HG02840 (cell line): ENCODE data around the gene ADRM1.

ENCODE experiments used
- ATAC-seq: cut with Tn5 transposase; IDR thresholded peaks from one replicate; pipeline ENCODE4 v1.9.1; 2021; ENCODE audit warnings: mild to moderate bottlenecking, moderate library complexity, moderate number of reproducible peaks; ENCODE audit not compliant: unreplicated experiment, low FRiP score

The ADRM1 gene

DNA sequence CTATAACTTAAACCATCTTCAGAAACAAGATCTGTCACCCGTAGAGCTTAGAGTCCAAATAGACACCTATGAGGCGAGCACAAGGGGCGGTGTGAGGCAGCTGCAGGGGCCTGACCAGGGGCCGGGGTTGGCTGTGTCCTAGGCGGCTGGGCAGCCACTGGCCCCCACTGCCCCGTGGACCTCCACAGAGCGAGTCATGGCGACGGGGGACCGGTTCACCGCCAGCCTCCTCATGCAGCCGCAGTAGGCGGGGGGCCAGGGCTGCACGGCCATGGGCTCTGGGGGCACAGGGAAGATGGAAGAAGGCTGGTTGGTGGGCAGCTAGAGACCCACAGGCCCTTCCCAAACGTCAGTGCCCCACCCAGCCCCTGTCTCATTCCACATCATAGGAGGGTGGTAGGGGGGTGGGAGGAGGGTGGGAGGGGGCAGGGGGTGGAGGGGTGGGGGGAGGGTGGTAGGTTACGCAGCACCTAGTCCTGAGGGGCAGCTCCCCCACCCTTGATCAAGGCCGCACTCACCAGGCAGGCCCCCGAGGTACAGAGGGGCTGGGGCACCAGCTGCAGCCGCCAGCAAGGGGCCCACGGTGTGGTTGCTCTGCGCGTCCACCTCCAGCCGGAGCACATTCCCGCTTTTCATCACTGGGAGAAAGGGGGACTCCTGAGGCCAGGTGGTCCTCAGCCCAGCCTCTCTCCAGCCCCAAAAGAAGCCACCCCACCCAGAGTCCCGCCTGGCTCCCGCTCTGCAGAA is 6.6 kb downstream of the ADRM1 start:
- no peak for ATAC-seq

DNA sequence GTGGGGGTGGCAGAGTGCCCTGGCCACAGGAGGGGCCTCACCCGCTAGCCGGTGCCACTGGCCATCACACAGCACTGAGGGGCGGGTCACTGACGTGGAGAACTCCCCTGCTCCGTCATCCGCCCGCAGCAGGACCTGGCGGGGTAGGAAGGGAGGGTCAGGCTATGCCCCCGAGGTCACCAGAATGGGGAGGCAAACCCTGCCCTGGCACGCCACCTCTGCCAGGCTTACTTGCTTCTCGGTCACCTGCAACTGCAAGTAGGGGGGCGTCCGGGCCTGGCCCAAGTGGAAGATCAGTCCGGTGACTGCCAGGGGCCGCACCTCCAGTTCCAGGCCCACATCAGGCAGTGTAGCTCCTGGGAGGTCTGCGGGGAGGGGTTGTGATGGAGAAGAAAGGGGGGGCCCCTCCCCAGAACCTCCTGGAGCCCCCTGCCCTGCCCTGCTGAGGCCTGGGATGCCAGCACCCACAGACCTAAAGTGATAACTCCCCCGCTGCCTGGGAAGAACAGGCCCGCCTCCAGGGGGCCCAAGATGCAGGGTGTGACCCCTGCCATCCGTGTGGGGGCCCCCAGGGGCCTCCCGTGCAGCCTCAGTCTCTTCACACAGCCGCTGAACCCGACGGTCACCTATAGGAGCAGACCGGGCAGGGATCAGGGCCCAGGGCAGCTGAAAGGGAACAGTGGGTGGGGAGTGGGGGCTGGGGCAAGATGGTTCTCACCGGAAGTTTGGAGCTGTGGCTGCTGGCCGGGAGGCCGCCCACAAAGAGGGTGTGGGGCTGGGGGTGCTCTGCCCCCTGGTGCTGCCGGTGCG is 7.4 kb downstream of the ADRM1 start:
- no peak for ATAC-seq

DNA sequence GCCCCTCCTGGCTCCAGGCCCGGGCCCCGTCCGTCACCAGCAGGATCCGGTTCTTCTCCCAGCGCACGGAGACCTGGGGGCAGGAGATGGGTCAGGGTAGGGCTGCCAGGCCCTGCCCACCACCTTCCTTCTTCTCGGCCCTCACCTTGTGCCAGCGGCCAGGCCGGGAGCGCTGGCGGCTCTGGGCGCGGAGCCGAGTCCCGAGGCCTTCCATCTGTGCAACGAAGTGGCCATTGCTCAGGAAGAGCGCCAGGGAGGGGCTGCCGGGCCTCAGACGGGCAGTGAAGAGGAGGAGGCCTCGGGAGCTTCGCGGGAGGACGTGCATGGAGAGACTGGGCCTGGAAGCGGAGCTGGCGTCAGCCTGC is 7.9 kb downstream of the ADRM1 start:
- ATAC-seq = no peak

DNA sequence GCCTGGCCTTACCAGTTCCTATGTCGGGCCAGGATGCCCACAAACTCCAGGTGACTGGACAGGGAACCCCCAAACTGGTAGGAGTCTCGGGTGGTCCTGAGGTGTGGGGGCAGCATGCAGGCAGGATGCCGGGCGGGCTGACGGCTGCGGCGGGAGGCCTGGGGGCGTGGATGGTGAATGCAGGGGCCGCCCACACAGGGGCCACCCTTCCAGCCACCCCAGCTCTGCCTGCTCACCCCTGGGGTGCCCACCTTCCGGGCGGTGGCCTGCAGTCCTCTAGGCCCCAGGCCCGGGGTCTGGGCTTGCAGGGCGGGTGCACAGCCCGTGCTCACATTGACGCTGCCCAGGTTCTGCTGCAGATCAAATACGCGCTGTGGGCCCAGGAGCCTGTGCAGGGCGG is 8.4 kb downstream of the ADRM1 start:
- no peak for ATAC-seq

DNA sequence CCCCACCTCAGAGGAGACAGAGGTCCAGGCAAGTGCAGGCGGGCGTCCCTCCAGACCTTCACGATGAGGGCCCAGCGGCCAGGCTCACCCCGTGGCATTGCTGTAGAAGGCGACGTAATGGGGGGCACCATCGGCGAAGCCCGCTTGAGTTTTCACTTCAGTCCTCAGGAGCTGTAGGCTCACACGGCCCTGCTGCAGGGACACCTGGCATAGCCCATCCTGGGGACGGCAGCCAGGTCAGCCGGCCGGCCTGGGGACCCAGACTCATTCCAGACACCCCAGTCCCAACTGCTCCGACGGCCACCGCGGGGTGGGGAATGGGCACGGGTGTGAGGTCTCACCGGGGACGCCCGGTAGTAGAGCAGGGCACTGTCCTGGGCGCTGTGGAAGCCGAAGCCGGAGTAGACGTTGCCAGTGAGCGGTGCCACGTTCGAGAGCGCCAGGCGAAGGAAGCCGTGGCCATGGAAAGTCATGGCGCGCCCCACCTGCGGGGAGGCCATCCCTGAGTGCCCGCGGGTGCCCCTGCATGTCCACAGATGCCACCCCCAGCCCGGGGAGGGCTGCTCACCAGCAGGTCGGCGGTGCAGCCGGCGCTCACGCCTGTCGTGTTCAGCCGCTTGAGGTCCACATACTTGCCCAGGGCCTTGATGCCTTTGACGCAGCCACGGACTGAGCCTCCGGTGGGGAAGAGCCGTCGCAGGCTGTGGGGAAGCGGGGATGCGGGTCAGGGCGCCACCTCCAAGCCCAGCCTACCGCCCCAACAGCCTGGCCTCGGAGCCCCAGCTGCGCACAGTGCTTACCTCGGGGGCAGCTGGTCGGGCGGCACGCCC is 9.2 kb downstream of the ADRM1 start:
- ATAC-seq = no peak

DNA sequence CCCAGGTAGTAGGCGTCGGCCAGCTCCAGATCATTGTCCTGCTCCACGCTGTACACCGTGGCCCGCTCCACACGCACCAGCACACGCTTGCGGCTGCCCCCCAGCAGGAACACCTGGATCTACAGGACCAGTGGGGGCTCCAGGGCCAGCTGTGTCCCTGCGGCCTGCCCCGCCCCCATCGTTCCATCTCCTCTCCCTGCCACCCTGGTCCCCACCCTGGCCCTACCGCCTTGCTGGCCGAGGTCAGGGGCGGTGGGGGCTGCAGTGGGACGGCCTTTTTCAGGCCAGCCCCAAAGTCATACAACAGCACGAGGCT is 9.8 kb downstream of the ADRM1 start:
- no peak for ATAC-seq

DNA sequence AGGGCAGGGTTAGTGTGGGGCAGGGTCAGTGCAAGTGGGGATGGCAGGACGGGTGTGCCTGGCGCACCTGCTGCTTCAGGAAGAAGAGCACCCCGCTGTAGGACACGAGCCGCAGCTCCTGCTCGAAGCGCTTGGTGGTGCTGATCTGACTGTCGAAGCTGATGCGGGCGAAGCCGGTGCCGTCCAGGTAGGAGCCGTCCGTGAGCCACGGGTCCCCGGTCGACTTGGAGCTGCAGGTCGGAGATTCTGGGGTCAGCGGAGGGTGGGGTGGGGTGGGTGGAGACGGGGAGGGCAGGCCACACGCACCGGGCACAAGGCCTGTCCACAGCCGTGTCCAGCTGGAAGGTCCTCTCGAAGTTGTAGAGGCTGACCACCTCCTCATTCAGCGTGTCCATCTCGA is 10.2 kb downstream of the ADRM1 start:
- ATAC-seq = no peak

DNA sequence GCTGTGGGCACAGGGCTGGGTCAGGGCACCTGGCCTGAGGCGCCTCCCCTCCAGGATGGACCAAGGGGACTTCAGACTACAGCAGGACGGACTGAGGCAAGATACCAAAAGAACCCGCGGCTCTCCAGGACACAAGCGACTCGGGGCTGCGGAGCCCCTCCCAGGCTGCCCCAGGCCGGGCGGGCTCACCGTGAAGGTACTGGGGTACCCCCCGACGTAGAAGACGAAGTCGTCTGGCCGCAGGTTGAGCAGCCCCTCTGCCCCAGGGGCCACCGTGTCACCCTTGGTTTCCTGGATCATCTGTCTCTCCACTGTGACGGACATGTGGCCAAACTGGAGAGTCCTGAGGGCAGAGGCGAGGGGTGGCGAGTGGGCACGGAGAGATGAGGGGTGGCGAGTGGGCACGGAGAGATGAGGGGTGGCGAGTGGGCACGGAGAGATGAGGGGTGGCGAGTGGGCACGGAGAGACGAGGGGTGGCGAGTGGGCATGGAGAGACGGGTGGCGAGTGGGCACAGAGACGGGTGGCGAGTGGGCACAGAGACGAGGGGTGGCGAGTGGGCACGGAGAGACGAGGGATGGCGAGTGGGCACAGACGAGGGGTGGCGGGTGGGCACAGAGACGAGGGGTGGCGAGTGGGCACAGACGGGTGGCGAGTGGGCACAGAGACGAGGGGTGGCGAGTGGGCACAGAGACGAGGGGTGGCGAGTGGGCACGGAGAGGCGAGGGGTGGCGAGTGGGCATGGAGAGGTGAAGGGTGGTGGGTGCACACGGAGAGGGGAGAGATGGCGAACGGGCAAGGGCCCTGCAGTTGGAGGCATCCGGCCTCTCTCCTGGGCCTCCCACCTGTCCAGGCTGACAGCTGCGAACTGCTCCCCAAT is 10.9 kb downstream of the ADRM1 start:
- ATAC-seq = no peak

DNA sequence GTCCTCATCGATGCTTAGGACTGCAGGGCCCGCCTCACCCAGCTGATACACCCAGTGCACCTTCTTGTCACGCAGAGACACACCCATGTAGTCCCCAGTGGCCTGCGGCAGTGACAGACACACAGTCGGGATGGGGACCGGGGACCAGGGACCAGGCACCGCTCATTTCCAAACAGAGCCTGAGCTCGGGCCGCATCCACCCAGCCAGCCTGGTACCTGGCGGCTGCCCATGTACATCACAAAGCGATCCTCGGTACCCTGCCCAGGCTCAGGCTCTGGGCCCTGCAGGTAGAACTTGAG is 11.5 kb downstream of the ADRM1 start:
- ATAC-seq = no peak

DNA sequence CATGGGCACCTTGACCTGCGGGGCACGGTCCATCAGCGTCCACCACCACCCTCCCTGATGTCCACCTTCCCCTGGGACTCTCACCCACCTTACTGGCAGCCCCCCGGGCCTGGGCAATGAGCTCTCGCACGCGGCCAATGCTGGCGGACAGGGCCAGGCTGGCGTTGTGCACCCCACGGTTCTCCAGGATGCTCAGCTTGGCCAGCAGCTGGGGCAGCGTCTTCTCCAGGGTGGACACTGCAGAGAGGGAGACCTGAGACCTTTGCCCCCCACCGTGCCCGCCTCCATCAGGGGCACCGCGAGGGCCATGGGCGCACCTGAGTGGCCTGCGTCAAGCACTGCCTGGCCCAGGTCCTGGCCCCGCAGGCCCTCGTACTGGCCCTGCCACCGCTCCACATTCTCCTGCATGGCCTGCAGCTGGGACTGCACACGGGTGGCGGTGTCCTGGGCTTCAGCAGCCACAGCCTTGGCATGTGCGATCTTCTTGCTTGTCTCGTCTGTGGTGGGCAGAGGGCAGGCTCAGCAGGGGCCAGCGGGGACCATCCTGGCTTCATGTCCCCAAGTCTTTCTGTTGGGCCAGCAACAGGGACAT is 12.0 kb downstream of the ADRM1 start:
- no peak for ATAC-seq

DNA sequence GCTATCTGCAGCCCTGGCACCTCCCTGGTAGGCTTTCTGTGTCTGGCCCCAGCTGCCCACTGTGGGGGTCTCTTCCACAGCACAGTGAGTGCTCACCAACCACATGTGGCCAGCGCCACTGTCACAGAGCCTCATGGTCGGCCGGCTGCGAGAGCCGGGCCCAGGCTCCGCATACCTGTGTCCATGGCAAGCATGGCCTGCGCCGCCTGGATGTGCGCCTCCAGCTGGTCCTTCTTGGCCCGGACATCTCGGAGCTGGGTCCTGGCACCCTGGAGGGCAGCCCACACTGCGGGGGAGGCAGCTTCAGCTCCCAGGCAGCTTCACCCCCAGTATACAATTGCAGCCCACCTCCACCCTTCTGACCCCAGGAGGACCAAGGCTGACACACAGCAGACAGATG is 13.0 kb downstream of the ADRM1 start:
- no peak for ATAC-seq

DNA sequence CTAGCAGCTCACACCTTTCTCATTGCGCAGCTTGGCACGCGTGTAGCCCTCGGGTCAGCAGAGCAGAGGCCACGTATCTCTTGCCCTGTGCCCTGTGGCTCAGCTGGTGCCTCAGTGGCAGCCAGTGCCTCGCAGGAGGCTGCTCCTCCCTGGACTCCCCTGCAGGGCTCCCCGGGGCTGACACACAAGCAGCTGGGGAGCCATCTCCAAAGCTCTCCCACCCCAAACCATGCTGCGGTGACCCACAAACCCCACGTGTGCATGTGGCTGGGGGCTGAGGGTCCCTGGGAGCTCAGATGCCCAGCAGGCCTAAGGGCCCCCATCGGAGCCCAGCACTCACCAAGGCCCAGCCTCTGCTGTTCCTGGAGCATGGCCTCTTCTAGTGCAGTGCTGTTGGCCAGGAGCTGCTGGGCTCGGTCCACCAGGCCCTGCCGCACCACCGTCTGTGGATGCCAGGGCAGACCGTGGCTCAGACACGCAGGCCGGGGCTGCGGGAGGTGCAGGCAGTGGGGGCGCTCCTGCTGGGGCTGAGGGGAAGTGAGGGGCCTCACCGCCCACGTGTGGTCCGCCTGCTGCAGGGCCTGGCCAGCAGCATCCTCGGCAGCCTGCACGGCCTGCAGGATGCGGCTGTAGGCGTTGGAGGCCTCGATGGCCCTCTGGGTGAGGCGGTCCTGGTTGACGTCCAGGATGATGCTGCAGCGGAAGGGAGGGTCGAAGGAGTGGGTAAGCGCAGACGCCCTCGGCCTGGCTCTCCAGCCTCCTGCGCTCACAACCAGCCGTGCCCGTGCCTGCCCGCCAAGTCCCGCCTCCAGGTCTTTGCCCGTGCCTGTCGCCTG is 13.8 kb downstream of the ADRM1 start:
- no peak for ATAC-seq

DNA sequence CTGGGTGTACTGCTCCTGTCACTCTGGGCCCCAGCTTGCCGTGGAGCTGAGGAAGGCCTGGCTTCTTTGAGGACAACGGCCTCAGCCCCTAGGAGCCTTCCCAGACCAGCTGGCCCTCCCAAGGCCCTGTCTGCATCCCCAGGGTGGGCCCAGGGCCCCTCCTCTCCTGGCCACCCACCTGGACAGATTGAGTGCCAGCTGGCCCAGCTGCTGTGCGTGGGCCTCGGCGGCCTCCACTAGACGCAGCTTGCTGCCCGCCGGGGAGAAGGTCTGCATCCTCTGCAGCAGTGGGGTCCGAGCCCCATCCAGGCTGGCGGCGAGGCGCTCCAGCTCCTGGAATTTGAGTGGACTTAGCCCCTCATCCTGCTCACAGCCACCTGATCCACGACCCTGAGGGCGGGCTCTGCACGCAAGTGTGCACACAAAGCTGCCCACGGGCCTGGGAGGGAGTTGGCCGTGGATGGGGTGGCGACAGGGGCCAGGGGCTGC is 14.4 kb downstream of the ADRM1 start:
- ATAC-seq = no peak

DNA sequence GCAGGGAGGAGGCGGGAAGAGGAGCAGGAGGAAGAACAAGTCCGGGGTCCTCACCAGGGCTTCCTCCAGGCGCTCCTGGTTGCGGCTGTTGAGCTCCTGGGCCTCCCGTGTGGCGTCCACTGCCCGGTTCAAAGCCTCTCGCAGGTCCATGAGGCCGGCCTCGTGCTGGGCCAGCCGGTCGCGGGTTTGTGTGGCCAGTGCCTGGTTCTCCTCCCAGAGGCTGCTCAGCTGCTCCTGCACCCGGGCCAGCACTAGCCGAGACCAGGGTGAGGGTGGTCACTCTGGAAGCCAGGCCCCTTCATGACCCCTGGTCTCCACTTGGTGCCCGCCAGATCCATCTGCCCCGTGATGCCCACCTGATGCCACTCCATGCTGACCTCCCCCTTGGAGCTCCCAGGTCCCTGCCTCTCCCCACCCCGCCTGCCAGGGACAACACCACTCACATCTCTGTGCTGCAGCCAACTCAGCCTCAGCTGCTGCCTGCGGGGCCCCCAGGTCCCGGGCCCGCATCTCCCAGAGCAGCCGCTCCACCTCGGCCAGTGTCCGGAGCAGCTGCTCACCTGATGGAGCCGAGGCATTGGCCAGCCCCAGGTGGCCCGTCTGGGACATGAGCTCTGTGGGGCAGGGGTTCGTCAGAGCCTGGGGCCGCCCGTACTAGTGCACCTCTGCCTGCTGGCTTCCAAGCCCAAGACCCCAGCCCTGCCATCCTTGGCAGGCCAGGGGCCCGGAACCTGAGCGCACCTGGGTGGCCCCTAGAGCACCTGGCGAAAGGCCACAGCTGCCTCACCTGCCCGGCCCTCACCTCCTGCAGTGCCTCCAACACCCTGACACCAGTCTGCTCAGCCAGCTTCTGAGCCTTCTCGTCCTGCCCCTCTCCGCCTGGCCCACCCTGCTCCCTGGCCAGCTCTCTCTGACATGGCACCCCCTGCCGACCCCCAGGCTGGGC is 15.9 kb downstream of the ADRM1 start:
- ATAC-seq = no peak

DNA sequence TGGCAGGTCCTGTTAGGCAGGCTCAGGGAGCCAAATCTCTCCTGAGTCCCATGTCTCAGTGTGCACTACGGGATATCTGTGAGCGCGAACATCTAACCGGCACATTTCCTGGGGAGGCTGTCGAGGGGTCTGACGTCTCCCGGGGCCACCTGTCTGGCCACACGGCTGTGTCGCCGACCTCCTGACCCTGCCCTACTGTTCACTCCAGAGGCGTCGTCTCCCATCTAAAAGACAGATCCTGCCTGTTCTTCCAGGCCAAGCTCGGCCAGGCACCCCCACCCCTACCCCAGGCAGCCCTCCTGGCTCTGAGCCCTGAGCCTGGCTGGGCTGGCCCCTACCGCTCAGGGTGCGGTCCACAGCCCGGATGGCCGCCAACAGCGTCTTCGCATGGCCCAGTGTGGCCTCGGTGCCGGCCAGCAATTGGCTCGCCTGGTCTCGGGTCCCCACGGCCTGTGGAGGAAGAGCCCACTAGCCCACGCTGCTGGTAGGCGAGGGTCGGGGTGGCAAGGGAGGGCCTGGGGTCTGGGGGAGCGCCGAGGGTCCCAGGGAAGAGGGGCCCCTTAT is 16.6 kb downstream of the ADRM1 start:
- no peak for ATAC-seq

DNA sequence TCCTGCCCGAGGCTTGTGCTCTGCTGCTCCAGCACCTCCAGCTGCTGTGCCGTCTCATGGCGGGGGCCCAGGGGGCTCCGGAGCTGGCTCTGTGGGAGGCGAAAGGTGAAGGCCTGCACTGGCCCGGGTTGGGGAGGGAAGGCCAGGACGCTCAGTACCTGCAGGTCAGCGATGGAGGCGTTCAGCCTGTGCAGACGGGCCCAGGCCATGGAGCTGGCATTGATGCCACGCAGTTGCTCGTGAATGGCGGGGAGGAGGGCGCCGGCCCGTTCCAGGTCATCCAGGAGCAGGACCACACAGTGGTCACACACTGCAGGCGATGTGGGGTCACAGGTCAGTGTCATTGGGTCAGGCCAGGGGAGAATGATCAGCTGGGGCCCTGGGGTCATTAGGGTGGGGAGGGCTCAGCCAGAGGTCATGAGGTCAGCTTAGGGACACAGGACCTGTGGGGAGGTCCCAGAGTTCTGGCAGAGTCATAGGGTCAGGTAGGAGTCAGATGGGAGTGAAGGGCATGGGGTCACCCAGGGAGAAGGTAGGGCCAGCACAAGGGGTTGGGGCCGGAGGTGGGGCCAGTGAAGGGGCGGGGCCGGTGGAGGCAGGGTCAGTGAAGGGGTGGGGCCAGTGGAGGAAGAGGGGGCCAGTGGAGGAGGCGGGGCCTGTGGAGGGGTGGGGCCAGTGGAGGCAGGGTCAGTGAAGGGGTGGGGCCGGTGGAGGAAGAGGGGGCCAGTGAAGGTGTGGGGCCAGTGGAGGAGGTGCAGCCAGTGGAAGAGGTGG is 18.0 kb downstream of the ADRM1 start:
- ATAC-seq = no peak

DNA sequence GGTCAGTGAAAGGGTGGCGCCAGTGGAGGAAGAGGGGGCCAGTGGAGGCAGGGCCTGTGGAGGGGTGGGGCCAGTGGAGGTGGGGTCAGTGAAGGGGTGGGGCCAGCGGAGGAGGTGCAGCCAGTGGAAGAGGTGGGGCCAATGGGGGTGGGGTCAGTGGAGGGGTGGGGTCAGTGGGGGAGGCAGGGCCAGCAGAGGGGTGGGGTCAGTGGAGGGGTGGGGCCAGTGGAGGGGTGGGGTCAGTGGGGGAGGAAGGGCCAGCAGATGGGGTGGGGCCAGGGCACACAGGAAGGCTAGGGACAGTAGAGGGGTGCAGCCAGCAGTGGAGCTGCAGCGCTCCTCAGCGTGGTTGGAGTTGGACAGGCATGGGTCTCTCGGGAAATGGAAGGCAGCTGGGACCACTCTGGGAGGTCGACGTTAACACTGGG is 18.7 kb downstream of the ADRM1 start:
- ATAC-seq = no peak
